ENCODE data around the gene CCDC136.

The CCDC136 gene

DNA sequence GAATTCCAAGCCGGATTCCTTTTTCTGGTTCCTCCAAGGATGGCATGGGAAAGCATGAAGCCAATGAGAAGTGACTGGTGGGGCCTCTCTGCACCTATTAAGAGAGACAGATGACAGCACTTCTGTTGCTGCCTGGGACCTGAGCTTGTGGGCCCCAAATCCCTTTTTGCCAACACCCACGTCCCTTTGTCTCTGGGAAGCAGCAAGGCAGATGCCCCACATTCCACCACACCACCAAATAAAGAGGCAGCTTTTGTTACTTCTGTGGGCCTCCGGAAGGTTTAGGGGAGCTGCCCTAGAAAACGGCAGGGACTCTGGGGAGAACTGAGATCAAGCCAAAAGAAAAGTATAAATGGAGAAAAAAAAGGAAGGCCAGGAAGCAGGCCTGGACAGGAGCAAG, 3.4 kb downstream of the CCDC136 start:
- TF ChIP-seq, protein P1, sequence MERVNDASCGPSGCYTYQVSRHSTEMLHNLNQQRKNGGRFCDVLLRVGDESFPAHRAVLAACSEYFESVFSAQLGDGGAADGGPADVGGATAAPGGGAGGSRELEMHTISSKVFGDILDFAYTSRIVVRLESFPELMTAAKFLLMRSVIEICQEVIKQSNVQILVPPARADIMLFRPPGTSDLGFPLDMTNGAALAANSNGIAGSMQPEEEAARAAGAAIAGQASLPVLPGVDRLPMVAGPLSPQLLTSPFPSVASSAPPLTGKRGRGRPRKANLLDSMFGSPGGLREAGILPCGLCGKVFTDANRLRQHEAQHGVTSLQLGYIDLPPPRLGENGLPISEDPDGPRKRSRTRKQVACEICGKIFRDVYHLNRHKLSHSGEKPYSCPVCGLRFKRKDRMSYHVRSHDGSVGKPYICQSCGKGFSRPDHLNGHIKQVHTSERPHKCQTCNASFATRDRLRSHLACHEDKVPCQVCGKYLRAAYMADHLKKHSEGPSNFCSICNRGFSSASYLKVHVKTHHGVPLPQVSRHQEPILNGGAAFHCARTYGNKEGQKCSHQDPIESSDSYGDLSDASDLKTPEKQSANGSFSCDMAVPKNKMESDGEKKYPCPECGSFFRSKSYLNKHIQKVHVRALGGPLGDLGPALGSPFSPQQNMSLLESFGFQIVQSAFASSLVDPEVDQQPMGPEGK (CRISPR knock-in tag; IDR thresholded peaks at IDR 0.05; ENCODE audit: borderline replicate concordance) = no peak
- TF ChIP-seq ISL1 (CRISPR knock-in tag; IDR thresholded peaks at IDR 0.05) (no peak), OSR1 (CRISPR knock-in tag; IDR thresholded peaks at IDR 0.05) (no peak), ESRRG (CRISPR knock-in tag; IDR thresholded peaks at IDR 0.05) (no peak), BACH2 (CRISPR knock-in tag; IDR thresholded peaks at IDR 0.05; ENCODE audit: borderline replicate concordance) (no peak)
- no peak for ATAC-seq

DNA sequence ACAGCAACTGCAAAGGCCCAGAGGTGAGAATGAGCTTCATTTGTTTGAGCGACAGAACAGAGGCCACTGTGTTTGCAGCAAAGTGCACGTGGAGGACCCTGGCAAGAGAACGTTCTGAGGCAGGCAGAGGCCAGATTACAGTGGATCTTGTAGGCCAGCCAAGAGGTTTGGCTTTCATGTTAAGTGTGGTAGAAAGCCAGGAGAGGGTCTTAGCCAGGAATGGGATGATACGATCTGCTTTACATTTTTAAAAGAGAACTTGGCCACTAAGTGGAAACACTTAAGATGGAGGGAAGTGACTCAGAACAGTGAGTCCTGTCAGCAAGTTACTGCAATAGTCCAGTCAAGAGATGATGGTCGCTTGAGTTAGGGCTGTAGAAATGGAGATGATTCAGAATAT, 4.6 kb downstream of the CCDC136 start:
- peak; percentile 62 for ATAC-seq
- TF ChIP-seq RARB (CRISPR knock-in tag; IDR thresholded peaks at IDR 0.05) (no peak), ISL1 (CRISPR knock-in tag; IDR thresholded peaks at IDR 0.05) (peak; percentile 80)

- TF ChIP-seq, protein P2, sequence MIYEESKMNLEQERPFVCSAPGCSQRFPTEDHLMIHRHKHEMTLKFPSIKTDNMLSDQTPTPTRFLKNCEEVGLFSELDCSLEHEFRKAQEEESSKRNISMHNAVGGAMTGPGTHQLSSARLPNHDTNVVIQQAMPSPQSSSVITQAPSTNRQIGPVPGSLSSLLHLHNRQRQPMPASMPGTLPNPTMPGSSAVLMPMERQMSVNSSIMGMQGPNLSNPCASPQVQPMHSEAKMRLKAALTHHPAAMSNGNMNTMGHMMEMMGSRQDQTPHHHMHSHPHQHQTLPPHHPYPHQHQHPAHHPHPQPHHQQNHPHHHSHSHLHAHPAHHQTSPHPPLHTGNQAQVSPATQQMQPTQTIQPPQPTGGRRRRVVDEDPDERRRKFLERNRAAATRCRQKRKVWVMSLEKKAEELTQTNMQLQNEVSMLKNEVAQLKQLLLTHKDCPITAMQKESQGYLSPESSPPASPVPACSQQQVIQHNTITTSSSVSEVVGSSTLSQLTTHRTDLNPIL (CRISPR knock-in tag; IDR thresholded peaks at IDR 0.05; ENCODE audit: low read depth) = no peak
- TF ChIP-seq TOX (CRISPR knock-in tag; IDR thresholded peaks at IDR 0.05; ENCODE audit: borderline replicate concordance) = no peak
- TF ChIP-seq OSR1 (CRISPR knock-in tag; IDR thresholded peaks at IDR 0.05) = no peak
- TF ChIP-seq ZFP3 (CRISPR knock-in tag; IDR thresholded peaks at IDR 0.05) = no peak
- TF ChIP-seq SNAI2 (CRISPR knock-in tag; IDR thresholded peaks at IDR 0.05) = no peak
- TF ChIP-seq ZC3H10 (CRISPR knock-in tag; IDR thresholded peaks at IDR 0.05) = no peak
- TF ChIP-seq, protein P3, sequence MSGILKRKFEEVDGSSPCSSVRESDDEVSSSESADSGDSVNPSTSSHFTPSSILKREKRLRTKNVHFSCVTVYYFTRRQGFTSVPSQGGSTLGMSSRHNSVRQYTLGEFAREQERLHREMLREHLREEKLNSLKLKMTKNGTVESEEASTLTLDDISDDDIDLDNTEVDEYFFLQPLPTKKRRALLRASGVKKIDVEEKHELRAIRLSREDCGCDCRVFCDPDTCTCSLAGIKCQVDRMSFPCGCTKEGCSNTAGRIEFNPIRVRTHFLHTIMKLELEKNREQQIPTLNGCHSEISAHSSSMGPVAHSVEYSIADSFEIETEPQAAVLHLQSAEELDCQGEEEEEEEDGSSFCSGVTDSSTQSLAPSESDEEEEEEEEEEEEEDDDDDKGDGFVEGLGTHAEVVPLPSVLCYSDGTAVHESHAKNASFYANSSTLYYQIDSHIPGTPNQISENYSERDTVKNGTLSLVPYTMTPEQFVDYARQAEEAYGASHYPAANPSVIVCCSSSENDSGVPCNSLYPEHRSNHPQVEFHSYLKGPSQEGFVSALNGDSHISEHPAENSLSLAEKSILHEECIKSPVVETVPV (CRISPR knock-in tag; IDR thresholded peaks at IDR 0.05) = no peak
- TF ChIP-seq ZNF70 (CRISPR knock-in tag; IDR thresholded peaks at IDR 0.05) = no peak
- TF ChIP-seq, protein P1 (CRISPR knock-in tag; IDR thresholded peaks at IDR 0.05; ENCODE audit: borderline replicate concordance) = no peak
- no peak for TF ChIP-seq ZNF8 (CRISPR knock-in tag; IDR thresholded peaks at IDR 0.05)
- ATAC-seq = no peak
Measured at GRCh38 chr7:128799451-128799850, 7.7 kb downstream of the CCDC136 start.

- TF ChIP-seq ZFP3 (CRISPR knock-in tag; IDR thresholded peaks at IDR 0.05) (no peak), CSDC2 (CRISPR knock-in tag; IDR thresholded peaks at IDR 0.05) (no peak), TCF4 (CRISPR knock-in tag; IDR thresholded peaks at IDR 0.05; ENCODE audit: borderline replicate concordance) (no peak), SNAI2 (CRISPR knock-in tag; IDR thresholded peaks at IDR 0.05) (no peak), OSR1 (CRISPR knock-in tag; IDR thresholded peaks at IDR 0.05) (no peak), RARB (CRISPR knock-in tag; IDR thresholded peaks at IDR 0.05) (no peak), ZNF565 (CRISPR knock-in tag; conservative IDR thresholded peaks at IDR 0.05; ENCODE audit: low read depth) (no peak), ZNF8 (CRISPR knock-in tag; IDR thresholded peaks at IDR 0.05) (no peak), BACH2 (CRISPR knock-in tag; IDR thresholded peaks at IDR 0.05; ENCODE audit: borderline replicate concordance) (no peak), ZNF70 (CRISPR knock-in tag; IDR thresholded peaks at IDR 0.05) (no peak), POU6F1 (CRISPR knock-in tag; IDR thresholded peaks at IDR 0.05; ENCODE audit: borderline replicate concordance, low read depth) (no peak), GLIS3 (CRISPR knock-in tag; IDR thresholded peaks at IDR 0.05) (no peak), ISL1 (CRISPR knock-in tag; IDR thresholded peaks at IDR 0.05) (no peak), ARNTL (CRISPR knock-in tag; IDR thresholded peaks at IDR 0.05; ENCODE audit: borderline replicate concordance, low read depth) (no peak)
- TF ChIP-seq, protein P3 (CRISPR knock-in tag; IDR thresholded peaks at IDR 0.05) = no peak
- TF ChIP-seq, protein P1 (CRISPR knock-in tag; IDR thresholded peaks at IDR 0.05; ENCODE audit: borderline replicate concordance) = no peak
- TF ChIP-seq, protein P2 (CRISPR knock-in tag; IDR thresholded peaks at IDR 0.05; ENCODE audit: low read depth) = no peak
- no peak for ATAC-seq
Measured at GRCh38 chr7:128800567-128800966, 8.8 kb downstream of the CCDC136 start.

All from SK-N-SH treated with all-trans-retinoic acid at 6 μM for 48 hours (cell line).